Esophagus squamous epithelium (tissue), 5 donors: ENCODE measurements around the gene KRT7. TPM values are rescaled to one million over a fixed set of nuclear protein-coding genes. Genes with fewer than 3 reads are reported as not detected.

Experiments used
- DNase-seq: peaks from one replicate; lab custom pipeline; 2025; lab: John Stamatoyannopoulos, UW
- H3K27ac ChIP-seq, 4 donors: fragments of 200-600 bp; sonication (generic); one replicate each; pipeline ENCODE4 v1.5.1; 2016 to 2019; ENCODE audit warnings: mild to moderate bottlenecking in 1 of 4
- H3K27me3 ChIP-seq, 4 donors: fragments of 200-600 bp; sonication (generic); 1 replicate in 3 of 4; 2 replicates in 1 of 4; pipeline versions ENCODE4 v1.5.1 to v1.6.0; 2017 to 2021; ENCODE audit warnings: antibody characterized with exemption in 1 of 4
- H3K36me3 ChIP-seq, 3 donors: fragments of 200-600 bp; sonication (generic); one replicate each; pipeline ENCODE4 v1.5.1; 2016 to 2019
- H3K4me1 ChIP-seq, 3 donors: fragments of 200-600 bp; sonication (generic); one replicate each; pipeline ENCODE4 v1.5.1; 2017 to 2019
- H3K4me3 ChIP-seq, 4 donors: fragments of 200-600 bp; sonication (generic); 1 replicate in 3 of 4; 2 replicates in 1 of 4; pipeline ENCODE4 v1.5.1; 2016 to 2019; ENCODE audit warnings: mild to moderate bottlenecking in 2 of 4, moderate library complexity in 1 of 4
- H3K9me3 ChIP-seq, 3 donors: fragments of 200-600 bp; sonication (generic); one replicate each; pipeline ENCODE4 v1.5.1; 2016 to 2019
- POLR2A ChIP-seq, 4 donors: fragments of 450-650 bp; IDR thresholded peaks; one replicate each; pipeline ENCODE4 v1.6.1; 2017; ENCODE audit warnings: antibody characterized with exemption in 4 of 4, mild to moderate bottlenecking in 4 of 4, moderate library complexity in 3 of 4
- WGBS, 2 donors: methylation state at CpG; one replicate each; pipeline ENCODE4 v1.1.5; 2018; 5-methylcytosine and 5-hydroxymethylcytosine counted together
- intact Hi-C: fragments of 100-400 bp; cut with DNase I; formaldehyde crosslinking; loops from one replicate; pipeline ENCODE4 v1.15.0; 2022
- total RNA-seq, 4 donors: library from RNA; depleted of rRNA; stranded (reverse); fragments of >200 nt; gene quantifications; one replicate each; pipeline ENCODE4 v1.1.0, GENCODE V29; 2016
- TF ChIP-seq, protein P1 (sequence below), 6 experiments: fragments of 450-650 bp in 4 of 6; fragments of 200-600 bp in 2 of 6; sonication (generic) in 2 of 6; IDR thresholded peaks; one replicate each; pipeline ENCODE4 v1.5.1; 2016 to 2019; ENCODE audit warnings: antibody characterized with exemption in 6 of 6, mild to moderate bottlenecking in 4 of 6, moderate library complexity in 4 of 6
- donor health status: DM: yes; HTN: yes; CAD: no.

Gene KRT7
- total RNA-seq, 4 donors from 2014 or later, result 18.7 to 118 (median 64.4) TPM

- Histone ChIP-seq H3K9me3 (no peaks in the 10 kb centered on the region), H3K27me3 (peaks cover 0 to 18% (median 0%) of the 10 kb centered on the region in 4 donors), H3K4me3 (no peak overlapping the region), H3K36me3 (no peaks in the 10 kb centered on the region), H3K4me1 (peaks cover 28 to 68% (median 36%) of the 10 kb centered on the region in 3 donors), H3K27ac (no peak overlapping the region)
- 85 to 97% methylated on average over 4 of the region's 4 CpGs for WGBS, 2 donors
- DNase-seq, result no peak
- intact Hi-C loops, result no loop called here
- no peak for TF ChIP-seq POLR2A (IDR thresholded peaks at IDR 0.05)
- TF ChIP-seq, protein P1, sequence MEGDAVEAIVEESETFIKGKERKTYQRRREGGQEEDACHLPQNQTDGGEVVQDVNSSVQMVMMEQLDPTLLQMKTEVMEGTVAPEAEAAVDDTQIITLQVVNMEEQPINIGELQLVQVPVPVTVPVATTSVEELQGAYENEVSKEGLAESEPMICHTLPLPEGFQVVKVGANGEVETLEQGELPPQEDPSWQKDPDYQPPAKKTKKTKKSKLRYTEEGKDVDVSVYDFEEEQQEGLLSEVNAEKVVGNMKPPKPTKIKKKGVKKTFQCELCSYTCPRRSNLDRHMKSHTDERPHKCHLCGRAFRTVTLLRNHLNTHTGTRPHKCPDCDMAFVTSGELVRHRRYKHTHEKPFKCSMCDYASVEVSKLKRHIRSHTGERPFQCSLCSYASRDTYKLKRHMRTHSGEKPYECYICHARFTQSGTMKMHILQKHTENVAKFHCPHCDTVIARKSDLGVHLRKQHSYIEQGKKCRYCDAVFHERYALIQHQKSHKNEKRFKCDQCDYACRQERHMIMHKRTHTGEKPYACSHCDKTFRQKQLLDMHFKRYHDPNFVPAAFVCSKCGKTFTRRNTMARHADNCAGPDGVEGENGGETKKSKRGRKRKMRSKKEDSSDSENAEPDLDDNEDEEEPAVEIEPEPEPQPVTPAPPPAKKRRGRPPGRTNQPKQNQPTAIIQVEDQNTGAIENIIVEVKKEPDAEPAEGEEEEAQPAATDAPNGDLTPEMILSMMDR (IDR thresholded peaks at IDR 0.05), result no peak
Observed at GRCh38 chr12:52205612-52206303, 27.3 kb upstream of the KRT7 start.

GRCh38 chr12:52206304-52207040 lies 26.6 kb upstream of the KRT7 start:
- Histone ChIP-seq H3K36me3 (no peaks in the 10 kb centered on the region), H3K9me3 (no peaks in the 10 kb centered on the region), H3K27me3 (peaks cover 0 to 15% (median 0%) of the 10 kb centered on the region in 4 donors), H3K4me3 (no peak overlapping the region), H3K27ac (no peak overlapping the region), H3K4me1 (peaks cover 28 to 73% (median 36%) of the 10 kb centered on the region in 3 donors)
- no peak for DNase-seq
- WGBS, 2 donors, result 79 to 95% methylated on average over 3 to 5 of the region's 9 CpGs
- TF ChIP-seq, protein P1 (IDR thresholded peaks at IDR 0.05), result no peak
- intact Hi-C loops, result no loop called here

- no peaks in the 10 kb centered on the region for H3K9me3 ChIP-seq
- TF ChIP-seq, protein P1 (IDR thresholded peaks at IDR 0.05), result no peak
- no peak for TF ChIP-seq POLR2A (IDR thresholded peaks at IDR 0.05)
- peaks cover 0 to 13% (median 0%) of the 10 kb centered on the region in 4 donors for H3K27me3 ChIP-seq
- whole genome bisulfite sequencing, 2 donors, result 64 to 82% methylated on average over 2 of the region's 2 CpGs
- H3K36me3 ChIP-seq, result no peaks in the 10 kb centered on the region
- no peak overlapping the region for H3K4me3 ChIP-seq
- peak overlapping the region in 1 of 4 donors; percentile 13 for H3K27ac ChIP-seq
- intact Hi-C loops, result no loop called here
- peaks cover 28 to 71% (median 36%) of the 10 kb centered on the region in 3 donors for H3K4me1 ChIP-seq
- DNase-seq, result no peak
Observed at GRCh38 chr12:52207106-52207505, 25.9 kb upstream of the KRT7 start.

- H3K36me3 ChIP-seq, result no peaks in the 10 kb centered on the region
- TF ChIP-seq, protein P1 (IDR thresholded peaks at IDR 0.05), result no peak
- peaks cover 0 to 13% (median 0%) of the 10 kb centered on the region in 4 donors for H3K27me3 ChIP-seq
- no peaks in the 10 kb centered on the region for H3K9me3 ChIP-seq
- intact Hi-C loops, result no loop called here
- WGBS, 2 donors, result 18 to 20% methylated on average over 5 of the region's 10 CpGs
- peak overlapping the region; percentile 45 to 74 (median 48) for H3K27ac ChIP-seq
- DNase-seq, result no peak
- peaks cover 25 to 65% (median 28%) of the 10 kb centered on the region in 3 donors for H3K4me1 ChIP-seq
- no peak overlapping the region for H3K4me3 ChIP-seq
Observed at GRCh38 chr12:52207895-52208294, 25.1 kb upstream of the KRT7 start.
